Non-pigmented ciliary epithelial cell (primary cell): ENCODE data around the gene NFKBIL1.
A peak's percentile ranks its signal among the peaks of the same experiment; 100 is the strongest.

ENCODE experiments used
- DNase-seq: peaks from one replicate; pipeline ENCODE4 v3.0.0-alpha.2; 2010; ENCODE audit warnings: low read depth

NFKBIL1 gene

GRCh38 chr6:31534521-31535040 lies 12.8 kb upstream of the NFKBIL1 start:
- no peak for DNase-seq

DNA sequence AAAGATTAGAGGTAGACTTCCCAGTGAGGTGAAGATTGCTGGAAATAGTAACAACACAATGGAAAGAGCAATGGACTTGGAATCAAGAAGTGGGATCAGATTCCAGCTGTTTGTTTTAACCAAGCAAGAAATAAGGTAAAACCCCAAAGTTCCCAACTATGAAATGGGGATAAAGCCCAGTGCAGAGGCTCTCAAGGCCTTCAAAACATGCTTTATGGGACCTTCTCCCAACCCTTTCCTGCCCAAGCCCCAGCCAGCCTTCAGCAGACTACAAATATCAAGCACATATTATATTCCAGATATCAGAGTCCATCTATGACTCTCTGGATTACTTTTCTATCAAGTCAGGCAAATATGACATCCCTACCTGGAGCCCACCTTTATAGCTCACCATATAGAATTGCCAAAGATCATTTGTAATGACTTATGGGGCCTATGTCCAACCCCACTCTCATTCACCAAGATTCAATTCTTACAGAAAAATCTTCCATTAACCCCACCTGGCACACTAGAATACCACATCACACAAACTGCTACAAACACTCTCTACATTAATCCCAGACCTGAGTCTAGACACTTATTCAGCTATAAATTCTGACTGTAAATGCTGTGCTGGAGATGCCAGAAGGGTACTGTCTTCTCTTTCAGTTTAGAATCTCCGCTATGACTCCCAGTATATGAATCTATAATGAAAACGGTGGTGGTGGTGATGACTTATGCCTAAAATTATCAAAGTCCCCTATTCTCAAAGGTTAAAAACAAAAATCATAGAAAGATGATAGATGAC lies 11.7 kb upstream of the NFKBIL1 start:
- no peak for DNase-seq

DNA sequence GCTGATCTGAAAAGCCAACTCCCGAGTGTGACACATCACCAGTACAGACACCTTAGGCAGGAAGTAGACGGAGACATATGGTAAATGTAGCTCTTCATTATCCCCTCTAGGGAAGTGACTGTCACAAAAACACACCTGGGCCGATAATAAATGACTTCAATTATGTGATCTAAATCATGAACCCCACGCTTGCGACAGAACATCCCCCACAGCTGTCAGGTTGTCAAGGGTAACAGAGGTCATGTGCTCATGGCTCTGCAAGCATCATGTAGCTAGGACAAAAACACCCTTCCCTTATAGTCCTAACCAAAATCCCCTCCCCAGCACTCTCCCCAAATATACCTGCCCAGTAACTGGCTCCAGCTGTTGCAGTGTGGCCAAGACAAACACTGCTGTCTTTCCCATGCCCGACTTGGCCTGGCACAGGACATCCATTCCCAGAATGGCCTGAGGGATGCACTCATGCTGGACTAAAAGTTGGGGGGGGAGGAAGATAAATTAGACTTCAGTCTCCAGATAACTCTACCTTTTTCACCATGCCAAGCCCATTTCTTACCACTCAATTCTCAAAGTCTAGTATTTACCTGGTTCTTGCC lies 8.5 kb upstream of the NFKBIL1 start:
- DNase-seq = no peak

- DNase-seq = no peak
These were observed 6.8 kb upstream of the NFKBIL1 start for GRCh38 chr6:31540640-31541039.

DNA sequence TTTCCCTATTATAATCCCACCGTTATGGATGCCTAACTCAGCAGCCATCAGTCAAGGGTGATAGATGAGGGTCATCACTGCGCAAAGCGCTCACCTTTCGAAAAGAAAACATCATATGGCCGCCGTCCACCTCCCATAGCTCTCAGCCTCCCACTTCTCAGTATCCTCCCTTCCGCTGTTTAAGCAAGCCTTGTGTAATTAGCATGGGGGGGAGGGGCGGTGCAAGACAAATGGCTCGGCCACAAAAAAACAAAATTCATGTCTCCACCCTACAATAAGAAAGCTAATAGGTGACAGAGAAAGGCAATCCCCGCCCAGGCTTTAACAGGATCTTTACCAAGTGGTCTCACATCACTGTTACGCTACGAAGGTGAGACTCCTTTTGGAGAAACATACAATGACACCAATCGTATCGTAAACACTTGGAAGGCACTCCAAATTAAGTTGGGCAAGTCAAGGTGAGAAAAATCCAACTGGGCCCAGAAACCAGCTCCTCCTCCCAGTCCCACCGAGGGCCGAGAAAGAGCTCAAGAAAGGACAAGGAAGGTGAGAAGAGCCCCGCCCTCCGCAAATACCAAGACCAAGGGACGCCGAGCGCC lies 6.2 kb upstream of the NFKBIL1 start:
- DNase-seq = no peak

DNA sequence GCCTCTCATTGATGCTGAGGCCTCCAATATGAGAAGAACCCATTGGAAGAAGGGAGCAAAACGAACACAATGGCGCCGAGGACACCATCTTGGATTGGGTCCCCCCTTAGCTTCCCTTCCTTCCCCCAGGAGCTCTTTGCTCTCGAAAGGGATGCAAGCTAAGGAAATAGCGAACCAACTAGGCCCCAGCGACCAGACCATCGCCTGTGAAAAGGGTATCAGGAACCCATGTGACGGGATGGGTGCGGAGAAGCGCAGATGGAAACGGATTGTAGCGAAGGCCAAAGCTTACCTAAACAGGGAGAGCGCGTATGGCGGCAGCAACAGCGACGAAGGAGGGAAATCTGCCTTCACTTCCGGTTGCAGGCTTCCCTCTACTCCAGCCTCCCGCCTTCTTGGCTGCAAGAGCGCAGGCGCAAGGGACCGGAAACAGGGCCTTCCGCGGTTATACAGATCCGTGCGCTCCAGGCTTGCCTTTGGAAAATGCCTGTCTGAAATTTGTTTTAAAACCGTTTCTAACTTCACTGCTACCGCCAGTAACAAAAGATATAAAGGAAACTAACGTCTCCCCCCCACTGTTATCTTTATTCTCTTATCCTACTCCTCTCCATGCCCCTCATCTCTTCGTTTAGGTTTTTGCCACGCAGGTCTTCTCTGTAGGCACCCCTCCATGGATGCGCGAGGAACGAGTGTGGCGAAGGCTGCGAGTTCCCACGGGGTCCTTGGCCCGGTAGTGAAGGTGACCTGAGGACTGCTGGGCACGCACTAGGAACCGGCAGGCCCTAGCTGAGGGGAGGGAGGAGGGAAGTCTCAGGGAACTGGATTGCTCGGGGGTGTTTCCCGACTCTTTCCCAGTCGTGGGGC lies 5.5 kb upstream of the NFKBIL1 start, which contains the start of gene DDX39B:
Gene DDX39B, minus strand, starts transcription at position 346 of the 864 bp plus-strand sequence. CDS start 1,471 bp downstream, outside the sequence.
- DNase-seq = peak; percentile 82

- no peak for DNase-seq
These were observed 3.8 kb upstream of the NFKBIL1 start for GRCh38 chr6:31543639-31544038.

- no peak for DNase-seq
These were observed 2.7 kb upstream of the NFKBIL1 start for GRCh38 chr6:31544676-31545075.

DNA sequence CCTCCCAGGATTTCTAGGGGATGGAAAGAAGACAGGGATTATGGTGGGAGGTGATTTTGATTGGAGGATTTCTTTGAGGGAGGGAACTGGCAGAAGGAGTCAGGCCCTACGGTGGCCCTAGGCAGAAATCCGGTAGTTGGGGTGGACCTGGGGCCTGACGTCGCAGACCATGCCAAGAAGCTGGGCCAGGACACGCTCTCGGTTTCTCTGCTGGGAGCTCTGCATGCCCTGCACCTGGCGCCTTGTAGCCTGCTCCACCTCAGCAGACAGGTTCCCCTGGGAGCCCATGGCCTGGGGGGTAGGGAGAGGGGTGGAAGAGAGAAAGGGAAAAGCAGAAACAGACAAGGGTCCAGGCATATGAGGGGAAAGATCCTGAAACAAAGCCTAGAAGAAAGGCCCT lies 2.1 kb upstream of the NFKBIL1 start:
- DNase-seq = no peak

DNA sequence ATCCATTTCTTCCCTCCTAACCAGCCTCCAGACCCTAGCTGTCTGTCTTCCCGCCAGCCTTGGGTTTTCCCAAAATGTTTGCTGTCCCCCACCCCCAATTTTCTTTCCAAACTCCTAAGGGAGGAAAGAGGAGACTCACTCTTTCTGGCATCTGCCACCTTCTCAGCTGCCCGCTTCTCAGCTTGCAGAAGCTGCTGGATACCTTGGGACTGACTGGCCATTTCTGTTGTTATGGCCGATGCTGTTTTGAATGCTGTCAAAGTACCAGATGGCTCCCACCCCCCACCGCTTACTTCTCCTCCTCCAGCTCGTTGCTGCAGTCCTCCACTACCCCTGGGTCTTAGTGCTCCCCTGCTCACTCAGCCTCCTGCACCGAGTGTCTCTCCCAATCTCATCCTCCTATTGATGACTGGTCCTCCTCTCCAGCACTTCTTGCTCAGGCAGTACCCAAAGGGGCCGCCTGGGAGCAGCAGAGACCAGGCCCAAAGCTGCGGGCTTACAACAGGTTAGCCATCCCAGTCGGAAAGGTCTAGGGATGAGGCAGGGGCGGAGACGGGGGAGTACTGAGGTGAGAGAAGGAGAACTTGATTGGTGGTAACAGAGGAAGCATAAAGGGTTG lies 960 bp upstream of the NFKBIL1 start, which contains the start of gene ATP6V1G2:
Gene ATP6V1G2, minus strand, starts transcription at position 270 of the 619 bp plus-strand sequence. Its CDS starts 49 bp downstream, at position 221.
- DNase-seq = no peak

- DNase-seq = no peak
These were observed 527 bp downstream of the NFKBIL1 start for GRCh38 chr6:31547727-31548543.

DNA sequence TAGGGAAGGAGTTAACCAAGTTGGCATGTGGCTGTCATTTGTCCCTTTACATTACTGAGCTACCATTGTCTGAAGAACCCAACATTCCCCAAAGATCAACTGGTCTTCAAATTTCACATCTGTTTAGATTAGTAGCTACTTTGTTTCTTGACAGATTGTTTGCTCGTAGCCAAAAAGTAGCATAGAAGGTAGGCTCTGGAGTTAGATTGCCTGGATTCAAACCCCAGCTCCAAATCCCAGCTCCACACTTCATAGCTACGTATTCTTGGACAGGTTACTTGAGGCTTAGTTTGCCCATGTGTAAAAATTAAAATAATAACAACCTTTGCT lies 1.1 kb downstream of the NFKBIL1 start:
- DNase-seq = no peak

DNA sequence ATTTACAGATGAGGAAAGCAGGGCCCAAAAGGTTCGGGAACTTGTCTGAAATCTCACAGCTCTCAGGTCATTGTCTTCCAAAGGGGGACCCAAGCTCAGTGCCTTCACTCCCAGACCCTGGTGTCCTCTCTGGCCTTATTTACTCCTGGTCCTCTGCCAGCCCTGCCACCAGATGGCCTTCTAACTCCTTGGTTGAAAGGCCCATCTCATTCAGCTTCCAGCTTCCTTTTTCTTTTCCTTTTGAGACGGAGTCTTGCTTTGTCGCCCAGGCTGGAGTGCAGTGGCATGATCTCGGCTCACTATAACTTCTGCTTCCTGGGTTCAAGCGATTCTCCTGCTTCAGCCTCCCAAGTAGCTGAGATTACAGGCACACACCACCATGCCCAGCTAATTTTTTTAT lies 4.0 kb downstream of the NFKBIL1 start:
- DNase-seq = peak; percentile 31

DNA sequence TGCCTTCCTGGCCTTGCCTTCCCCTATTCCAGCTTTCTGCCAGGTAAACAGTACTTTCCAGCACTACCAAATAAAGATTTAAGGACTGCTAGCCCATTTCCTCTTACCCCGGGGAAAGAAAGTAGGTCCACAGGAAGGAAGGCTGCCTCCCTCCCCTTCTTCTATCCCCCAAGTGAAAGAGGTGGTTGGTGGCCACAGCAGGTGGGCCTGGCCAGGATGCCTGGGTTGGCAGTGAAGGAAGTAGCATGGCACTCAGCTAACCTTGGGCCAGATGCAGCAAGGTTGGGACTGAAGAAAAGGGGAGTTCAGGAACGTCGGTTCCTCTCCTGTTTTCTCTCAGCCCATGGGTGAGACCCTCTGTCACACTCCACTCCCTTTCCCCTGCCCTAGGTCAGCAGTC lies 8.9 kb downstream of the NFKBIL1 start:
- DNase-seq = no peak

- no peak for DNase-seq
These were observed 10.3 kb downstream of the NFKBIL1 start for GRCh38 chr6:31557443-31558317.

DNA sequence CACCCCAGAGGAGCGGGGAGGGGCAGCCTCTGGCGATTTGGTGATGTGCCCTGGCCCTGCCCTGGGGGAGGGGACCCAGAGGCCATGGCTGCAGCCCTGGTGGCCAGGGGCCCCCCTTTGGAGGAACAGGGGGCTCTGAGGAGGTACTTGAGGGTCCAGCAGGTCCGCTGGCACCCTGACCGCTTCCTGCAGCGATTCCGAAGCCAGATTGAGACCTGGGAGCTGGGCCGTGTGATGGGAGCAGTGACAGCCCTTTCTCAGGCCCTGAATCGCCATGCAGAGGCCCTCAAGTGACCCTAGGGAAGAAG lies 10.9 kb downstream of the NFKBIL1 start:
- no peak for DNase-seq

GRCh38 chr6:31558631-31559500 lies 11.5 kb downstream of the NFKBIL1 start:
- no peak for DNase-seq

DNA sequence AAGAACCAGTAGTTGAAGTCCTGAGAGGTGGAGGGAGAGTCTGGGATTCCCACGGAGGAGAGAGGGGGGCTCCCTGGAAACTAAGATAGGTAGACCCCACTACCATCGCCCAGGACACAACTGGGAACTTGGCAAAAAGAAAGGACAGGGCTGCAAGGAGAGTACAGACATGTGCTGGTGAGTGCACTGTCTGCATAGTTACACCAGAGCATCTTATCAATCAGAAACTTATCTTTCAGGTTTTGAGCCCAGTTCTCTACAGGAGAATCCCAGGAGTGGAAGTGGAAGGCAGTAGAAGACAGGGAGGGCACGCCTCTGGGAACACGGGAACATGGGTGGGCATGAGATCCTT lies 12.2 kb downstream of the NFKBIL1 start:
- no peak for DNase-seq
